BE2C (cell line): ENCODE measurements around the gene DNA2.
A peak's percentile ranks its signal among the peaks of the same experiment; 100 is the strongest.
"Not testable (repeated sequence)": the region's sequence is repeated elsewhere in the genome, so short reads cannot be mapped to it uniquely, and the experiment has no call there.

Source experiments
- DNase-seq: peaks from one replicate; pipeline ENCODE4 v3.0.0-alpha.2; 2020
- H3K27me3 ChIP-seq: fragments of 250-450 bp; sonication (Bioruptor Pico); 2 replicates; pipeline ENCODE4 v1.5.1; 2020; ENCODE audit warnings: mild to moderate bottlenecking
- H3K36me3 ChIP-seq: fragments of 250-450 bp; sonication (Bioruptor Pico); 2 replicates; pipeline ENCODE4 v1.5.1; 2020; ENCODE audit warnings: mild to moderate bottlenecking
- H3K4me1 ChIP-seq: fragments of 250-450 bp; sonication (Bioruptor Pico); 2 replicates; pipeline ENCODE4 v1.5.1; 2020
- H3K4me3 ChIP-seq: 2 replicates; pipeline ENCODE4 v1.5.1; 2011; ENCODE audit warnings: low read depth, low read length
- H3K9me3 ChIP-seq: fragments of 250-450 bp; sonication (Bioruptor Pico); 2 replicates; pipeline ENCODE4 v1.5.1; 2020
- CTCF ChIP-seq: IDR thresholded peaks from 2 replicates; pipeline ENCODE4 v1.5.1; 2012; ENCODE audit warnings: mild to moderate bottlenecking, low read depth, low read length

DNA2 gene

DNA sequence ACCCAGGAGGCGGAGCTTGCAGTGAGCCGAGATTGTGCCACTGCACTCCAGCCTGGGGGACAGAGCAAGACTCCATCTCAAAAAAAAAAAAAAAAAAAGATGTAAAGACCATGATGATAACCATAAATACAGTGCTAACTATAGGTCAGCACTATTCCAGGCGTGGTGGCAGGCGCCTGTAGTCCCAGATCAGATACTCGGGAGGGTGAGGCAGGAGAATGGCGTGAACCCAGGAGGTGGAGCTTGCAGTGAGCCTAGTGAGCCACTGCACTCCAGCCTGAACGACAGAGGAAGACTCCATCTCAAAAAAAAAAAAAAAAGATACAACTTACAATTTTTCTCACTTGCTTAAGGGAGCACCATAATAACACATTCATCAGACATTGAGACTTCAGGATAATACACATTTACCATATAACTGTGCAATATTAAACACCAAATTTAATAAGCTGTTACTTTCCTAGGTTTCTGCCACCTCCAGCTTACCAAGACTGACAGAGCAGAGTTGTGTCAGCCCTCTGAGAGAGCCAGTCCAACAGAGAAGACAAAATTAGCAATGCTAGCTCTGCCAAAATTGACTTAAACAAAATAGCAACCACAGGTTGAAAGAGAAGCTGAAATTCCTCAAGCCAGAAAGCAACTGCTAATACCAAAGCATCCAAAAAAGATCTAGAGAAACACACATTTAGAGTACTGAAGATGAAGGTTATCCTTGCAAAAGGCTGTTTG is 8.2 kb downstream of the DNA2 start:
- Histone ChIP-seq H3K9me3 (no peaks in the 10 kb centered on the region), H3K27me3 (no peaks in the 10 kb centered on the region), H3K4me1 (no peaks in the 10 kb centered on the region), H3K36me3 (peaks cover 78% of the 10 kb centered on the region), H3K4me3 (no peak overlapping the region)
- TF ChIP-seq CTCF: no peak
- no peak for DNase-seq

DNA sequence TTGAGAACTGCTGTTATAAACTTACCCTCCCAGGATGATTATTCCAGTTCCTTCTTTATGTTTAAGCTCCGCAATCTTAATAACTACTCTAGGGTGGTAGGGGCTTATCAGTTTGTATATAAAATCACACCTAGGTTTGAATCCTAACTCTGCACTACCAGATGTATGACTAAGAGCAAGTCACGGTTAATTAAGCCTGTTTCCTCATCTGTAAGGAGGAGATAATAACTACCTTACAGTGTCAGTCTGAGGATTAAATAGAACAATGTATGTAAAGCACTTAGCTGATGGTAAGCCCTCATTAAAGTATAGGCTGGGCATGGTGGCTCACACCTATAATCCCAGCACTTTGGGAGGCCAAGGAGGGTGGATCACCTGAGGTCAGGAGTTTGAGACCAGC is 9.2 kb downstream of the DNA2 start:
- no peak for DNase-seq
- H3K36me3 ChIP-seq: peaks cover 80% of the 10 kb centered on the region
- H3K4me3 ChIP-seq: no peak overlapping the region

DNA sequence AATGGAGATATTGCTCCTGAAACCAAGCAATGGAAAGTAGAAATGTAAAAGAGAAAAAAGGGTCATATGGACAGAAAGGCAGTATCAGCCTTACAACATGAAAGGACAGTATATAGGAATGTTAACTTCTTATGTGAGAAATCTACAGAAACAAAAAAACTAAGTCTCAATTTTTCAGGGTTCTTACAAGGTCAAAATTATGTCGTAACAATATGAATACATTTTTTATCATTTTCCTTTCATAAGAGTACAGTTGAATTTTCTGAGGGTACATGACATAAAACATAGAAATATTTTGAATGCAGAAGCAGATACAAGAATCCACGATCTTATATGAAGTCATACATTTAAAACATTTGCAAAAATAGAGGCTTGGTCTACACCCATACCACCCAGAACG is 10.7 kb downstream of the DNA2 start:
- Histone ChIP-seq H3K27me3 (no peaks in the 10 kb centered on the region), H3K4me1 (no peaks in the 10 kb centered on the region), H3K4me3 (no peak overlapping the region), H3K9me3 (no peaks in the 10 kb centered on the region), H3K36me3 (peaks cover 79% of the 10 kb centered on the region)
- TF ChIP-seq CTCF: no peak
- no peak for DNase-seq

More for the DNA sequence above, 9.2 kb downstream of the DNA2 start:
- no peak for TF ChIP-seq CTCF
- Histone ChIP-seq H3K9me3 (no peaks in the 10 kb centered on the region), H3K4me1 (no peaks in the 10 kb centered on the region), H3K27me3 (no peaks in the 10 kb centered on the region)

DNA sequence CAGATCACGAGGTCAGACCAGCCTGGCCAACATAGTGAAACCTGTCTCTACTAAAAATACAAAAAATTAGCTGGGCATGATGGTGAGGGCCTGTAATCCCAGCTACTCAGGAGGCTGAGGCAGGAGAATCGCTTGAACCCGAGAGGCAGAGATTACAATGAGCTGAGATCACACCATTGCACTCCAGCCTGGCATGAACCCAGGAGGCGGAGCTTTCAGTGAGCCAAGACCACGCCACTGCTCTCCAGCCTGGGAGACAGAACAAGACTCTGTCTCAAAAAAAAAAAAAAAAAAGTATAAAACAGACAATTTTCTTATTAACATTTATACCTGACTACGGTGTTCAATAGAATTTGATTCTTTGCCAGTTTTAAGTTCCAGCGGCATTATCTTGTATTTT is 22.1 kb downstream of the DNA2 start:
- not testable (repeated sequence) for H3K27me3 ChIP-seq, H3K4me3 ChIP-seq, H3K4me1 ChIP-seq, H3K9me3 ChIP-seq
- DNase-seq: peak; percentile 25
- H3K36me3 ChIP-seq: peaks cover 39% of the 10 kb centered on the region

GRCh38 chr10:68446179-68446578 is 25.6 kb downstream of the DNA2 start:
- H3K4me3 ChIP-seq: no peak overlapping the region
- H3K4me1 ChIP-seq: no peaks in the 10 kb centered on the region
- H3K36me3 ChIP-seq: peaks cover 28% of the 10 kb centered on the region
- no peak for DNase-seq
- TF ChIP-seq CTCF: no peak
- H3K27me3 ChIP-seq: no peaks in the 10 kb centered on the region
- H3K9me3 ChIP-seq: no peaks in the 10 kb centered on the region

DNA sequence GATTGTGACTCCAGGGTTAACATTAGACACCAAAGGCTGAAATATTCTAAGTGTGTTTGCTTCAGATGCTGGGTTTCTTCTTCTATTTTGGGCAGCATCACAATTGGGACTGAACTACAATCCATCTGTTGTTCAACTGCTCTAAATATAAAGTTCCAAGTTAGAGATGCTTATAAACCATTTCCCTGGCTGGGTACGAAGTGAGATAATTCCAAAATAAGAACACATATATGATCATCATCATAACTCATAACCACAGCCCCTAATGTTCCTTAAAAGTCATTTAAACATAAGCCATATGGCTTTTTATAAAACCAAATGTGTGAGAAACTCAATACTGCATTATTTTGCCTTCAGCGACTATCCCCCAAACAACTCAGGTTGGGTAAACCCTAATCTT is 28.8 kb downstream of the DNA2 start:
- no peak overlapping the region for H3K4me3 ChIP-seq
- H3K9me3 ChIP-seq: no peaks in the 10 kb centered on the region
- no peak for TF ChIP-seq CTCF
- H3K27me3 ChIP-seq: no peaks in the 10 kb centered on the region
- no peak for DNase-seq
- no peaks in the 10 kb centered on the region for H3K4me1 ChIP-seq
- H3K36me3 ChIP-seq: peaks cover 25% of the 10 kb centered on the region

GRCh38 chr10:68440898-68441297 is 30.9 kb downstream of the DNA2 start:
- no peaks in the 10 kb centered on the region for H3K4me1 ChIP-seq
- no peak for TF ChIP-seq CTCF
- no peak for DNase-seq
- no peaks in the 10 kb centered on the region for H3K27me3 ChIP-seq
- peaks cover 38% of the 10 kb centered on the region for H3K36me3 ChIP-seq
- no peaks in the 10 kb centered on the region for H3K9me3 ChIP-seq
- no peak overlapping the region for H3K4me3 ChIP-seq
